HEK293T (cell line): ENCODE results near the gene LMAN1L.

Experiments
- CTCF ChIA-PET: fragments of 350-600 bp; formaldehyde crosslinking; extraction: SDS; loops from one replicate; lab custom pipeline; 2021; ENCODE audit warnings: antibody characterized with exemption, inconsistent platforms; lab: Yijun Ruan, JAX
- POLR2A ChIA-PET: fragments of 350-600 bp; formaldehyde crosslinking; extraction: SDS; loops from one replicate; lab custom pipeline; 2020; ENCODE audit warnings: antibody characterized with exemption, inconsistent platforms; lab: Yijun Ruan, JAX
- DNase-seq: peaks from one replicate; pipeline ENCODE4 v3.0.0; 2012; ENCODE audit warnings: mixed read lengths; ENCODE audit errors: extremely low spot score
- ARNT ChIP-seq: fragments of 450-650 bp; IDR thresholded peaks from 2 replicates; pipeline ENCODE4 v1.6.1; 2017; ENCODE audit warnings: mild to moderate bottlenecking
- BHLHE40 ChIP-seq: fragments of 450-650 bp; IDR thresholded peaks from 2 replicates; pipeline ENCODE4 v1.6.1; 2016; ENCODE audit warnings: mild to moderate bottlenecking, moderate library complexity, borderline replicate concordance
- CTBP1 ChIP-seq: fragments of 450-650 bp; IDR thresholded peaks from 2 replicates; pipeline ENCODE4 v1.6.1; 2016; ENCODE audit warnings: borderline replicate concordance
- ELF4 ChIP-seq: fragments of 450-650 bp; IDR thresholded peaks from 2 replicates; pipeline ENCODE4 v1.6.1; 2017; ENCODE audit warnings: antibody characterized with exemption
- FOXA1 ChIP-seq: fragments of 450-650 bp; IDR thresholded peaks from 2 replicates; pipeline ENCODE4 v1.6.1; 2016; ENCODE audit warnings: mild to moderate bottlenecking
- FOXK2 ChIP-seq: fragments of 450-650 bp; IDR thresholded peaks from 2 replicates; pipeline ENCODE4 v1.6.1; 2016; ENCODE audit warnings: mild to moderate bottlenecking
- FOXM1 ChIP-seq: fragments of 450-650 bp; IDR thresholded peaks from 2 replicates; pipeline ENCODE4 v1.6.1; 2017; ENCODE audit warnings: mild to moderate bottlenecking, borderline replicate concordance
- HDGF ChIP-seq: fragments of 450-650 bp; IDR thresholded peaks from 2 replicates; pipeline ENCODE4 v1.6.1; 2017; ENCODE audit warnings: antibody characterized with exemption, borderline replicate concordance
- L3MBTL2 ChIP-seq: fragments of 450-650 bp; conservative IDR thresholded peaks from 2 replicates; pipeline ENCODE4 v1.6.1; 2016; ENCODE audit warnings: mild to moderate bottlenecking
- LEF1 ChIP-seq: fragments of 450-650 bp; IDR thresholded peaks from 2 replicates; pipeline ENCODE4 v1.6.1; 2017; ENCODE audit warnings: mild to moderate bottlenecking, borderline replicate concordance
- NFRKB ChIP-seq: fragments of 450-650 bp; IDR thresholded peaks from 2 replicates; pipeline ENCODE4 v1.6.1; 2016; ENCODE audit warnings: mild to moderate bottlenecking, moderate library complexity
- PKNOX1 ChIP-seq: fragments of 450-650 bp; IDR thresholded peaks from 2 replicates; pipeline ENCODE4 v1.6.1; 2016
- SP1 ChIP-seq: fragments of 450-650 bp; IDR thresholded peaks from 2 replicates; pipeline ENCODE4 v1.6.1; 2017
- SUZ12 ChIP-seq: fragments of 450-650 bp; IDR thresholded peaks from 2 replicates; pipeline ENCODE4 v1.6.1; 2016; ENCODE audit warnings: mild to moderate bottlenecking
- TARDBP ChIP-seq: fragments of 450-650 bp; IDR thresholded peaks from 2 replicates; pipeline ENCODE4 v1.6.1; 2016
- ZNF384 ChIP-seq: fragments of 450-650 bp; IDR thresholded peaks from 2 replicates; pipeline ENCODE4 v1.6.1; 2016

LMAN1L gene

GRCh38 chr15:74840851-74841775 is 28.5 kb downstream of the LMAN1L start:
- TF ChIP-seq BHLHE40 (no peak), ARNT (no peak), LEF1 (no peak), SP1 (no peak), ELF4 (no peak), HDGF (no peak), FOXK2 (no peak), ZNF384 (no peak), L3MBTL2 (no peak), TARDBP (no peak), PKNOX1 (no peak), CTBP1 (no peak), NFRKB (no peak), SUZ12 (no peak), FOXM1 (no peak), FOXA1 (no peak)
- CTCF ChIA-PET = interaction anchor here (0.6 to 1.0 kb wide), 3 partner anchors 38 to 109 kb away, joined by 3 to 6 read pairs (median 3); no protein-coding TSS in a partner anchor
- POLR2A ChIA-PET = interaction anchor here (0.5 to 4.4 kb wide), 4 partner anchors 29 to 139 kb away, joined by 3 to 25 read pairs (median 6); partner anchors contain the start of gene FAM219B
- DNase-seq = no peak

- TF ChIP-seq ELF4 = no peak
- no peak for TF ChIP-seq ARNT
- TF ChIP-seq FOXM1 = no peak
- no peak for TF ChIP-seq TARDBP
- no peak for TF ChIP-seq CTBP1
- no peak for TF ChIP-seq BHLHE40
- TF ChIP-seq FOXA1 = no peak
- no peak for TF ChIP-seq SP1
- TF ChIP-seq SUZ12 = no peak
- no peak for TF ChIP-seq FOXK2
- no peak for TF ChIP-seq NFRKB
- TF ChIP-seq HDGF = no peak
- no peak for TF ChIP-seq LEF1
- no peak for DNase-seq
- ChIA-PET CTCF (interaction anchor here (0.6 to 1.8 kb wide), 4 partner anchors 37 to 110 kb away, joined by 3 to 8 read pairs (median 3); no protein-coding TSS in a partner anchor), POLR2A (interaction anchor here (0.6 to 4.4 kb wide), 17 partner anchors 10 to 115 kb away, joined by 3 to 25 read pairs (median 4); partner anchors contain the start of genes FAM219B, MPI and RPP25)
These were observed 29.3 kb downstream of the LMAN1L start for GRCh38 chr15:74841891-74842373.

GRCh38 chr15:74842581-74843444 is 30.2 kb downstream of the LMAN1L start, which contains the start of gene ULK3:
TSS of gene ULK3 (minus strand) at chr15:74843156. CDS start at chr15:74843105, 51 bp downstream.
- ChIA-PET POLR2A (interaction anchor here (0.6 to 4.4 kb wide), 25 partner anchors 9 to 115 kb away, joined by 3 to 25 read pairs (median 4); partner anchors contain the start of genes FAM219B, MPI, RPP25 and SCAMP2), CTCF (interaction anchor here (0.8 to 1.8 kb wide), 7 partner anchors 10 to 109 kb away, joined by 3 to 8 read pairs (median 3); no protein-coding TSS in a partner anchor)
- peak; percentile 98 for DNase-seq
- TF ChIP-seq ARNT = peak; percentile 38; the same call in 1 of the 2 replicates
- TF ChIP-seq L3MBTL2 = peak; percentile 91
- TF ChIP-seq FOXK2 = no peak
- TF ChIP-seq TARDBP = no peak
- no peak for TF ChIP-seq BHLHE40
- TF ChIP-seq LEF1 = peak; percentile 25; the same call in 1 of the 2 replicates
- TF ChIP-seq FOXM1 = peak; percentile 30; the same call in 1 of the 2 replicates
- no peak for TF ChIP-seq SP1
- no peak for TF ChIP-seq FOXA1
- TF ChIP-seq NFRKB = no peak
- TF ChIP-seq PKNOX1 = peak; percentile 98

- no peak for DNase-seq
- TF ChIP-seq HDGF = no peak
- no peak for TF ChIP-seq SP1
- no peak for TF ChIP-seq FOXM1
- no peak for TF ChIP-seq FOXK2
- TF ChIP-seq L3MBTL2 = no peak
- TF ChIP-seq ZNF384 = no peak
- no peak for TF ChIP-seq ARNT
- ChIA-PET POLR2A (interaction anchor here (1.0 to 4.4 kb wide), 13 partner anchors 13 to 114 kb away, joined by 3 to 25 read pairs (median 4); partner anchors contain the start of genes COX5A, FAM219B, MPI and RPP25), CTCF (interaction anchor here (0.8 to 1.8 kb wide), 5 partner anchors 56 to 108 kb away, joined by 3 to 8 read pairs (median 3); no protein-coding TSS in a partner anchor)
These were observed 30.8 kb downstream of the LMAN1L start for GRCh38 chr15:74843445-74843828.

- no peak for TF ChIP-seq PKNOX1
- TF ChIP-seq HDGF = no peak
- TF ChIP-seq ELF4 = no peak
- TF ChIP-seq SP1 = no peak
- no peak for TF ChIP-seq FOXM1
- TF ChIP-seq FOXA1 = no peak
- TF ChIP-seq BHLHE40 = no peak
- no peak for TF ChIP-seq FOXK2
- no peak for TF ChIP-seq L3MBTL2
- TF ChIP-seq LEF1 = no peak
- no peak for TF ChIP-seq SUZ12
- TF ChIP-seq NFRKB = no peak
- no peak for TF ChIP-seq CTBP1
- TF ChIP-seq ZNF384 = no peak
- no peak for TF ChIP-seq TARDBP
- TF ChIP-seq ARNT = no peak
- no peak for DNase-seq
- ChIA-PET CTCF (interaction anchor here (0.9 to 1.8 kb wide), 2 partner anchors 56 to 58 kb away, joined by 3 to 8 read pairs; no protein-coding TSS in a partner anchor), POLR2A (interaction anchor here (0.7 to 4.4 kb wide), 17 partner anchors 10 to 113 kb away, joined by 3 to 25 read pairs (median 4); partner anchors contain the start of genes COX5A, FAM219B, MPI and RPP25)
These were observed 31.3 kb downstream of the LMAN1L start for GRCh38 chr15:74843891-74844299.
